ENCODE measurements around the gene UNC13A. TPM values are rescaled to one million over a fixed set of nuclear protein-coding genes. Genes with fewer than 3 reads are reported as not detected.

Gene UNC13A
- polyA plus RNA-seq, 1 of the 3 experiments (the other 2 are of a cell fraction), result 0.38 TPM

GRCh38 chr19:17658666-17659065, 29.5 kb downstream of the UNC13A start:
- Histone ChIP-seq H4K20me1 (ENCODE audit: insufficient read depth) (no peaks in the 10 kb centered on the region), H3K27me3 (ENCODE audit: insufficient read depth) (no peaks in the 10 kb centered on the region), H3K9me3 (no peaks in the 10 kb centered on the region), H3F3A (replicated peaks; ENCODE audit: insufficient read depth) (no peaks in the 10 kb centered on the region), H3K27ac (ENCODE audit: low read depth in 2 of 2, low read length in 1 of 2) (no peak overlapping the region), H3K79me2 (ENCODE audit: insufficient read depth) (no peaks in the 10 kb centered on the region), H2AFZ (ENCODE audit: low read depth) (no peak overlapping the region), H3K36me3 (replicated peaks in 1 of 2; ENCODE audit: control insufficient read depth in 1 of 2, insufficient read depth in 2 of 2, low read length in 1 of 2) (no peaks in the 10 kb centered on the region), H3K4me3 (ENCODE audit: low read depth in 2 of 2, low read length in 1 of 2) (no peak overlapping the region), H3K4me1 (ENCODE audit: control insufficient read depth in 1 of 2, insufficient read depth in 2 of 2, low read depth in 1 of 2, low read length in 1 of 2) (no peaks in the 10 kb centered on the region), H3K4me2 (no peak overlapping the region), H3K9ac (no peak overlapping the region), H3K9me2 (no peaks in the 10 kb centered on the region)
- TF ChIP-seq, protein P1, sequence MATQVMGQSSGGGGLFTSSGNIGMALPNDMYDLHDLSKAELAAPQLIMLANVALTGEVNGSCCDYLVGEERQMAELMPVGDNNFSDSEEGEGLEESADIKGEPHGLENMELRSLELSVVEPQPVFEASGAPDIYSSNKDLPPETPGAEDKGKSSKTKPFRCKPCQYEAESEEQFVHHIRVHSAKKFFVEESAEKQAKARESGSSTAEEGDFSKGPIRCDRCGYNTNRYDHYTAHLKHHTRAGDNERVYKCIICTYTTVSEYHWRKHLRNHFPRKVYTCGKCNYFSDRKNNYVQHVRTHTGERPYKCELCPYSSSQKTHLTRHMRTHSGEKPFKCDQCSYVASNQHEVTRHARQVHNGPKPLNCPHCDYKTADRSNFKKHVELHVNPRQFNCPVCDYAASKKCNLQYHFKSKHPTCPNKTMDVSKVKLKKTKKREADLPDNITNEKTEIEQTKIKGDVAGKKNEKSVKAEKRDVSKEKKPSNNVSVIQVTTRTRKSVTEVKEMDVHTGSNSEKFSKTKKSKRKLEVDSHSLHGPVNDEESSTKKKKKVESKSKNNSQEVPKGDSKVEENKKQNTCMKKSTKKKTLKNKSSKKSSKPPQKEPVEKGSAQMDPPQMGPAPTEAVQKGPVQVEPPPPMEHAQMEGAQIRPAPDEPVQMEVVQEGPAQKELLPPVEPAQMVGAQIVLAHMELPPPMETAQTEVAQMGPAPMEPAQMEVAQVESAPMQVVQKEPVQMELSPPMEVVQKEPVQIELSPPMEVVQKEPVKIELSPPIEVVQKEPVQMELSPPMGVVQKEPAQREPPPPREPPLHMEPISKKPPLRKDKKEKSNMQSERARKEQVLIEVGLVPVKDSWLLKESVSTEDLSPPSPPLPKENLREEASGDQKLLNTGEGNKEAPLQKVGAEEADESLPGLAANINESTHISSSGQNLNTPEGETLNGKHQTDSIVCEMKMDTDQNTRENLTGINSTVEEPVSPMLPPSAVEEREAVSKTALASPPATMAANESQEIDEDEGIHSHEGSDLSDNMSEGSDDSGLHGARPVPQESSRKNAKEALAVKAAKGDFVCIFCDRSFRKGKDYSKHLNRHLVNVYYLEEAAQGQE (IDR thresholded peaks at IDR 0.05; ENCODE audit: low read depth, low read length), result no peak
- TF ChIP-seq RFX5 (IDR thresholded peaks at IDR 0.05; ENCODE audit: low read length), result no peak
- TF ChIP-seq EP300 (IDR thresholded peaks at IDR 0.05; ENCODE audit: borderline replicate concordance in 1 of 2, low read depth in 1 of 2, low read length in 1 of 2), result no peak
- no peak for TF ChIP-seq POLR2AphosphoS5 (IDR thresholded peaks at IDR 0.05; ENCODE audit: low read depth, low read length)
- TF ChIP-seq FOXJ3 (CRISPR knock-in tag; IDR thresholded peaks at IDR 0.05), result no peak
- TF ChIP-seq YY1 (IDR thresholded peaks at IDR 0.05; ENCODE audit: low read depth), result no peak
- no peak for TF ChIP-seq TEAD4 (IDR thresholded peaks at IDR 0.05; ENCODE audit: borderline replicate concordance, insufficient read depth)
- TF ChIP-seq, protein P2, sequence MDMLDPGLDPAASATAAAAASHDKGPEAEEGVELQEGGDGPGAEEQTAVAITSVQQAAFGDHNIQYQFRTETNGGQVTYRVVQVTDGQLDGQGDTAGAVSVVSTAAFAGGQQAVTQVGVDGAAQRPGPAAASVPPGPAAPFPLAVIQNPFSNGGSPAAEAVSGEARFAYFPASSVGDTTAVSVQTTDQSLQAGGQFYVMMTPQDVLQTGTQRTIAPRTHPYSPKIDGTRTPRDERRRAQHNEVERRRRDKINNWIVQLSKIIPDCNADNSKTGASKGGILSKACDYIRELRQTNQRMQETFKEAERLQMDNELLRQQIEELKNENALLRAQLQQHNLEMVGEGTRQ (IDR thresholded peaks at IDR 0.05; ENCODE audit: borderline replicate concordance, low read depth, low read length), result no peak
- TF ChIP-seq CTCF (IDR thresholded peaks at IDR 0.05), result no peak
- no peak for TF ChIP-seq GABPA (IDR thresholded peaks at IDR 0.05; ENCODE audit: low read depth)
- no peak for TF ChIP-seq USF1 (IDR thresholded peaks at IDR 0.05; ENCODE audit: borderline replicate concordance, low read depth)
- CTCF ChIA-PET, result interaction anchor here (1.4 kb wide), 1 partner anchor 11 kb away, joined by 4 read pairs; no protein-coding TSS in a partner anchor
- WGBS (ENCODE audit: low lambda C conversion rate), result 68% methylated on average over 3 of the region's 3 CpGs
- POLR2A ChIA-PET, result no interaction called here
- no peak for DNase-seq
